NCI-H460 (cell line): ENCODE data around the gene LEMD3. TPM values are rescaled to one million over a fixed set of nuclear protein-coding genes. Genes with fewer than 3 reads are reported as not detected.

Experiments used
- DNase-seq: peaks from one replicate; pipeline ENCODE4 v3.0.0-alpha.2; 2016; ENCODE audit warnings: low read depth; ENCODE audit errors: extremely low read depth
- polyA plus RNA-seq: library from polyadenylated mRNA; depleted of rRNA; stranded (reverse); fragments of >200 nt; gene quantifications from 2 replicates; pipeline ENCODE4 v1.2.3, GENCODE V29; 2014; cell fraction: nucleus; rRNA removed
- total RNA-seq: library from RNA; depleted of rRNA; stranded (reverse); fragments of >200 nt; shearing (Covaris generic); gene quantifications from 2 replicates; pipeline ENCODE4 v1.2.3, GENCODE V29; 2014; rRNA removed

The LEMD3 gene
- total RNA-seq, result 17.7 and 19.7 TPM in 2 replicates
- polyA plus RNA-seq, result 31.6 and 50.4 TPM in 2 replicates

- peak; percentile 85 for DNase-seq
These were observed at the start of gene LEMD3 for GRCh38 chr12:65169320-65170208. TSS of gene LEMD3 (plus strand) at chr12:65169583. CDS start at chr12:65169597, 14 bp downstream.

DNA sequence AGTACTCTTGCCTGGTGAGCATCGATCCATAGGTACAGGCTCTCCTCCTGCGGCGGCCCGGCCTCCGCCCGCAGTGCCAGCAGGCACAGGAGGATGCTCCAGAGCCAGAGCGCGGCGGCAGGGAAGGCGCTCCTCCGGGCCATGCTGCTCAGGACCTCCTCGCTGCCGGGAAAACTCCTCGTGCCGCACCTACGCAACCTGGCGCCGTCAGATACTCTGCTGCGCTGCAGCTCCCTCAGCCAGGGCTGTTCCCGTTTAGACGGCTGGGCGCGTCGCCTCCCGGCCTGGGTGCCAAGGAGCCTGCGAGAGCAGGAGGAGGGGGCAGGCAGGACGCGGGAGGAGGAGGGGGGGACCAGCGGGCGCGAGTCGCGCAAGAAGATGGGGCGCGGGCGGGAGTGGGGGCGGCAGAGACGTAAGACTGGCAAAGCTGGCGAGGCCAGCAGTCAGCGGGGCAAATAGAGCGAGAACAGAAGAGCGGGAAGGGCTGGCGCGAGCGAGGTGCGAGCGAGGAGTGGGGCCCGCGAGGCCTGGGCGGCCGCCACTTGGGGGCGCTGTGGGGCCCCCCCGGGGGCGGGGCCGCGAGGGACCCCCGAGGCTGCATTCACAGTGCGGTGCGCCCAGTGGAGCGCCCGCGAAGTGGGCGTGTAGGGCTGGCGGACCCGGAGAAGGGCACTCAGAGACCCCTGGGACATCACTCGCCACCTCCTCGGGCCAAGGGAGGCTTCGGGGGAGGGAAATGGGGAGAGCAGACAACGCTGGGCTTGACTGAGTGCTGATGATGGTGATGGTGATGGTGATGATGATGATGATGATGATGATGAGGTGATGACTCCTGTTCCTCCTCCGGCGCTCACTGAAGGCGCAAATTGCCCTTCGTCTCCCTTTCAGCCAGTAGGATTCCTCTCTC lies 48.1 kb upstream of the LEMD3 start, which contains the start of gene WIF1:
WIF1 (minus strand) TSS at position 257 of the 907 bp plus-strand sequence; CDS start at position 143, 114 bp downstream.
- DNase-seq, result no peak

DNA sequence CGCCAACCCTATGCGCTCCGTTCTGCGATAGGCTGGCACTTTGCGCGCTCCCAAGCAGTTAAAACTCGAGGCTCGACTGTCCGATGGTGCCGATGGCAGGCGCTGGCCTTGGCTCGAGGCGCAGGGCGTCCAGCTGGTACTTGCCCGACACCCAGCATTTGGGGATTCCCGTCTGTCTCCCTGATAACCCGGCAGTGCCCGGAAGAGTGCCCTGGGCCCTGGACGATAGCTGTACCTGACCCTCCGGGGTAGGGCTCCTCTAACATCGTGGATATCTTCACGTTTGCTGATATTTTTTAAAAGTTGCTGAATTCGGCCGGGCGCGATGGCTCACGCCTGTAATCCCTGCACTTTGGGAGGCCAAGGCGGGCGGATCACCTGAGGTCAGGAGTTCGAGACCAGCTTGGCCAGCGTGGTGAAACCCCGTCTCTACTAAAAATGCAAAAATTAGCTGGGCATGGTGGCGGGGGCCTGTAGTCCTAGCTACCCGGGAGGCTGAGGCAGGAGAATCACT lies 47.4 kb upstream of the LEMD3 start:
- DNase-seq, result no peak

GRCh38 chr12:65122703-65123102 lies 46.7 kb upstream of the LEMD3 start:
- DNase-seq, result no peak

- peak; percentile 33 for DNase-seq
These were observed 45.8 kb upstream of the LEMD3 start for GRCh38 chr12:65123435-65124063.

DNA sequence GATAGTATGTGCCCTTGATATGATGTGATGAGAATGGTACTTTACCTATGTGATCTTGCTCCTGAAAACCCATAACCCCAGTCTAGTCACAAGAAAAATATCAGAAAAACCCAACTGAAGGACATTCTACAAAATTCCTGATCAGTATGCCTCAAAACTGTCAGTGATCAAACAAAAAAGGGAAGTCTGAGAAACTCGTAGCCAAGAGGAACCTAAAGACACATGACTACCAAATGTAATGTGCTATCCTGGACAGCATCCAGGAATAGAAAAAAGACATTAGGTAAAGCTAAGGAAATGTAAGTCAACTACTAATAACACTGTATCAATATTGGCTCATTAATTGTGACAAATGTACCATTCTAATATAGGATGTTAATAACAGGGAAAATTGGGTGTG lies 44.1 kb upstream of the LEMD3 start:
- DNase-seq, result no peak

DNA sequence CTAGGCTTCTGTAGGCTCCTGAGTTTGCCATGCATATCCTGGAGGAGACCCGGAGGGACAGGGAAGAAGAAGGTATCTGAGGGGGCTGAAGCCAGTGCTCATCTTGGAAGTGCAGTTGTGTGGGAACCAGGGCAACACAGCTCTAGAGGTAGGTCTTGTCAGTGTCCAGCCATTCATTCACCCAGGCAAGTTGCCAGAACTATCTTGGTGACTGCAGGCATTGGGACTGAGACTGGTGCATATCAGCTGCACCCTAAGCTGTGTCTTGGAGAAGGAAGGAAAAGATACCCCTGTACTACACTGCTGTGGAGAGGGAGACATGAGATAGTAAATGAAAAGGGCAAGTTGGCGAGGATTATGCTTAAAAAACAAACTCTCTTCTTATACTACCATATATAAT lies 43.4 kb upstream of the LEMD3 start:
- DNase-seq, result no peak

- no peak for DNase-seq
These were observed 42.9 kb upstream of the LEMD3 start for GRCh38 chr12:65126482-65126881.

- no peak for DNase-seq
These were observed 35.5 kb upstream of the LEMD3 start for GRCh38 chr12:65133879-65134278.

- no peak for DNase-seq
These were observed 30.0 kb upstream of the LEMD3 start for GRCh38 chr12:65139389-65139788.

DNA sequence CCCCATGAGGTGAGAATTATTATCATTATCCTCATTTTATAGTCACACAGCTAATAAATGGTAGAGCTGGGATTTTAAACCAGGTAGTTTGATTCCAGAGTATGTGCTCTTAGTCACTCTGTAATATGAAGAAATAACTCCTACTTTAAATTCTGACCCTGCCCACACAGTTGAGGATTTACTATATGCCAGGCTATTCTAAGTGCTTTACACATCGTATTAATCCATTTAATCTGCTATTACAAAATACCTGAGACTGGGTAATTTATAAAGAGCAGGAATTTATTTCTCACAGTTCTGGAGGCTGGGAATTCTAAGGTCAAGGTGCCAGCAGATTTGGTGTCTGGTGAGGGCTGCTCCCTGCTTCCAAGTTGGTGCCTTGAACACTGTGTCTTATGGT lies 28.6 kb upstream of the LEMD3 start:
- no peak for DNase-seq

DNA sequence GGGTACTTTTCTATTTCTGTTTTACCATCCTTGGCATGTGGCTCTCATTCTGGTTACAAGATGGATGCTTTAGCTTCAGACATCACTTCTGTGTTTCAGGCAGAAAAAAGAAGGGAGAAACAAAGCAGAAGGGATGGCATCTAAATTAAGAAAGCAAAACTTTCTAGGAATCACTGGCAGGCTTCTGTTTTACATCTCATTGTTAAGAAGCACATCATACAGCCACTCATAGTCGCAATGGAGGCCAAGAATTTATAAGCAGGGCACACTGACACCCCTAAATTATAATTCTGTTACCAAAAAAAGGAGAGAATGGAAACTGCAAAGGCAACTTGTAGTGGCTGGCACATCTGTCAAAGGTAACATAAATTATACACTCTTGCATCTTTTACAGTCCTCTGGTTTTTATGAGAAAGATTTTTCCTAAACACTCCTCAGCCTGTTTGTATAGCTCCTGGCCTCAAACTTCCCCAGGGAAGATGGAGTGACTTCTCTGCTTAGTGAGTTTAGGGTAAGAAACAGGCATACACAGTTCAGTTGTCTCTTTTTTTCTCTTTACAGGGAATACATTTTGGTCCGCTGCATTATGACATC lies 22.0 kb upstream of the LEMD3 start:
- no peak for DNase-seq

DNA sequence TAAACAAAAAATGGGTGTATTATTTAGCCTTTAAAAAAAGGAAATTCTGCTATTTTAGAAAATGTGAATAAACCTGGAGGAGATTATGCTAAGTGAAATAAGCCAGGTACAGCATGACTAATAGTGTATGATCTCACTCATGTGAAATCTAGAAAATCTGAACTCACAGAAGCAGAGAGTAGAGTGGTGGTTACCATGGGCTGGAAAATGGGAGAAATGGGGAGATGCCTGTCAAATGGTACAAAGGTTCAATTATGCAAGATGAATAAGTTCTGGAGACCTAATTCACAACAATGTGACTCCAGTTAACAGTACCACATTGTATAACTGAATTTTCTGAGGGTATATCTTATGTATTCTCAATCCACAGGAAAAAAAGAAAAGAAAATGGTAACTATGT lies 17.4 kb upstream of the LEMD3 start:
- no peak for DNase-seq

GRCh38 chr12:65152596-65152995 lies 16.8 kb upstream of the LEMD3 start:
- no peak for DNase-seq

DNA sequence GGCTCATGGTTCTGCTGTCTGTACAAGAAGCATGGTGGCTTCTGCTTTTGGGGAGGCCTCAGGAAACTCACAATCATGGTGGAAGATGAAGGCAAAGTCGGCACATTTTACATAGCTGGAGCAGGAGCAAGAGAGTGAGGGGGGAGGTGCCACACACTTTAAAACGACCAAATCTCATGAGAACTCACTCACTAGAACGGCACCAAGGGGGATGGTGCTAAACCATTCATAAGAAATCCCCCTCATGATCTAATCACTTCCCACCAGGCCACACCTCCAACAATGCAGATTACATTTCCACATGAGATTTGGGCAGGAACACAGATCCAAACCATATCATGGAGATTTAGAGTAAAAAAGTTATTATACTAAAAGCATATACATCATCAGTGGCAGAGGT lies 13.6 kb upstream of the LEMD3 start:
- DNase-seq, result no peak

DNA sequence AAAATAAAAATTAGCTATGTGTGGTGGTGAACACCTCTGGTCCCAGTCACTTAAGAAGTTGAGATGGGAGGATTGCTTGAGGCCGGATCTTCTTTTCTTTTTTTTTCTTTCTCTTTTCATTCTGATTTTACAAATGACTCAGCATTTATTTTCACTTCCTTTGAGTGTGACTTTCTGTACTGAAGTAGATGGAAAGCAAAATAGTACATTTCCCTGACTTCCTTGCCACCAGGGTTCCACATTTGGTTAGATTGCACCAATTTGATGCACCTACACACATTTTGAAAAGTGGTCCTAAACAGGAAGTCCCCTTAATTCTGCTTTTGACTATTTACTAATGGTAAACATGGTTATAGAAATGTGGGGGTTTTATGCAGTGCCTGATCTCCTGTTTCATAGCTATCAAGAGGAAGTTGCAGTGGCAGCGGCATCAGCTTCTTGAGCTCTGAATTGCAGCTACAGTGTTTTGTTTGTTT lies 13.0 kb upstream of the LEMD3 start:
- DNase-seq, result no peak

- DNase-seq, result no peak
These were observed 12.3 kb upstream of the LEMD3 start for GRCh38 chr12:65157091-65157490.

- no peak for DNase-seq
These were observed 6.8 kb upstream of the LEMD3 start for GRCh38 chr12:65162609-65163008.

- DNase-seq, result no peak
These were observed 5.1 kb upstream of the LEMD3 start for GRCh38 chr12:65164244-65164643.

GRCh38 chr12:65164774-65165173 lies 4.6 kb upstream of the LEMD3 start:
- DNase-seq, result no peak
